ENCODE results near the gene SH3BP5L. TPM values are rescaled to one million over a fixed set of nuclear protein-coding genes. Genes with fewer than 3 reads are reported as not detected.

SH3BP5L gene
- total and polyA plus RNA-seq, 2 of the 13 experiments (the other 11 are each of a cell fraction or from before 2014, with no cell fraction given) = 10.3 to 14.9 TPM

- peak; percentile 59; the same call in 1 of the 2 replicates for TF ChIP-seq ZNF333 (CRISPR knock-in tag; IDR thresholded peaks at IDR 0.05; ENCODE audit: borderline replicate concordance)
- TF ChIP-seq SRSF1 (optimal IDR thresholded peaks at IDR 0.05; ENCODE audit: low read depth, low read length) = peak; percentile 21
- TF ChIP-seq ZNF335 (CRISPR knock-in tag; IDR thresholded peaks at IDR 0.05) = no peak
- TF ChIP-seq ZNF737 (CRISPR knock-in tag; IDR thresholded peaks at IDR 0.05; ENCODE audit: borderline replicate concordance) = no peak
- no peak for TF ChIP-seq ZNF431 (CRISPR knock-in tag; IDR thresholded peaks at IDR 0.05; ENCODE audit: borderline replicate concordance, low read depth)
- TF ChIP-seq ZNF850 (CRISPR knock-in tag; conservative IDR thresholded peaks at IDR 0.05) = no peak
- TF ChIP-seq POLR2AphosphoS5 (IDR thresholded peaks at IDR 0.05; ENCODE audit: low read depth, low read length) = peak; percentile 36; the same call in 1 of the 2 replicates
- peak; percentile 77 for TF ChIP-seq HNRNPH1 (optimal IDR thresholded peaks at IDR 0.05; ENCODE audit: low read depth, low read length)
- TF ChIP-seq ZSCAN29 (CRISPR knock-in tag; conservative IDR thresholded peaks at IDR 0.05) = no peak
- TF ChIP-seq ZNF251 (CRISPR knock-in tag; IDR thresholded peaks at IDR 0.05) = no peak
- TF ChIP-seq ZNF484 (CRISPR knock-in tag; IDR thresholded peaks at IDR 0.05; ENCODE audit: borderline replicate concordance, low read depth) = no peak
- no peak for TF ChIP-seq CAMTA2 (CRISPR knock-in tag; IDR thresholded peaks at IDR 0.05; ENCODE audit: borderline replicate concordance)
- TF ChIP-seq POGZ (CRISPR knock-in tag; IDR thresholded peaks at IDR 0.05) = 0 out of 2 replicates have a peak, but pooled peaks have one; percentile 43
- TF ChIP-seq ZNF232 (CRISPR knock-in tag; IDR thresholded peaks at IDR 0.05; ENCODE audit: borderline replicate concordance) = no peak
- no peak for TF ChIP-seq EP300 (IDR thresholded peaks at IDR 0.05; ENCODE audit: low read depth in 2 of 2, low read length in 2 of 2)
- TF ChIP-seq EP300 (CRISPR knock-in tag; IDR thresholded peaks at IDR 0.05; ENCODE audit: borderline replicate concordance) = 0 out of 2 replicates have a peak, but pooled peaks have one; percentile 19
- 0 out of 2 replicates have a peak, but pooled peaks have one; percentile 6 for TF ChIP-seq ZNF329 (CRISPR knock-in tag; IDR thresholded peaks at IDR 0.05; ENCODE audit: low read depth)
- TF ChIP-seq MXD4 (CRISPR knock-in tag; IDR thresholded peaks at IDR 0.05) = 0 out of 2 replicates have a peak, but pooled peaks have one; percentile 11
- TF ChIP-seq AKAP8 (CRISPR knock-in tag; IDR thresholded peaks at IDR 0.05) = 0 out of 2 replicates have a peak, but pooled peaks have one; percentile 16
- TF ChIP-seq ZFP90 (CRISPR knock-in tag; IDR thresholded peaks at IDR 0.05; ENCODE audit: borderline replicate concordance) = no peak
- TF ChIP-seq E2F2 (CRISPR knock-in tag; IDR thresholded peaks at IDR 0.05; ENCODE audit: borderline replicate concordance) = no peak
- TF ChIP-seq EED (CRISPR knock-in tag; IDR thresholded peaks at IDR 0.05) = no peak
- TF ChIP-seq RBAK (CRISPR knock-in tag; IDR thresholded peaks at IDR 0.05) = no peak
- TF ChIP-seq NFE2L1 (CRISPR knock-in tag; IDR thresholded peaks at IDR 0.05; ENCODE audit: borderline replicate concordance) = no peak
- TF ChIP-seq DPF2 (CRISPR knock-in tag; IDR thresholded peaks at IDR 0.05; ENCODE audit: borderline replicate concordance, low read depth) = no peak
- TF ChIP-seq FOXK2 (IDR thresholded peaks at IDR 0.05) = peak; percentile 36; the same call in 1 of the 2 replicates
- TF ChIP-seq SETDB1 (CRISPR knock-in tag; IDR thresholded peaks at IDR 0.05; ENCODE audit: borderline replicate concordance) = no peak
- 0 out of 2 replicates have a peak, but pooled peaks have one; percentile 12 for TF ChIP-seq TFE3 (CRISPR knock-in tag; IDR thresholded peaks at IDR 0.05)
- no peak for TF ChIP-seq PRMT3 (CRISPR knock-in tag; IDR thresholded peaks at IDR 0.05; ENCODE audit: borderline replicate concordance, low read depth)
Observed at GRCh38 chr1:248825573-248825908, 174 bp downstream of the SH3BP5L start (continued).
